Activated CD4-positive, alpha-beta T cell treated with anti-CD3 and anti-CD28 coated beads, Interleukin-2, amount 50 U/mL, for 48 hours (primary cell): Measurements from ENCODE around the gene TP53TG3D.
"Not testable (repeated sequence)": the region's sequence is repeated elsewhere in the genome, so short reads cannot be mapped to it uniquely, and the experiment has no call there.

Source experiments
- DNase-seq, 2 experiments: peaks; one replicate each; pipeline ENCODE4 v3.0.0-alpha.2; 2020

Gene TP53TG3D

GRCh38 chr16:32252986-32253385, at the start of gene TP53TG3D:
TSS of gene TP53TG3D (plus strand) at chr16:32253286. CDS start at chr16:32253354, 68 bp downstream.
- DNase-seq = not testable (repeated sequence)

- DNase-seq = peak; percentile 1 to 9
Measured at GRCh38 chr16:32253507-32253906, 421 bp downstream of the TP53TG3D start.

- DNase-seq = not testable (repeated sequence)
Measured at GRCh38 chr16:32261526-32261925, 8.4 kb downstream of the TP53TG3D start.

- not testable (repeated sequence) for DNase-seq
Measured at GRCh38 chr16:32263552-32263951, 10.5 kb downstream of the TP53TG3D start.

GRCh38 chr16:32281910-32282309, 28.8 kb downstream of the TP53TG3D start:
- DNase-seq = not testable (repeated sequence)

GRCh38 chr16:32283024-32283423, 29.9 kb downstream of the TP53TG3D start:
- not testable (repeated sequence) for DNase-seq

GRCh38 chr16:32283917-32284495, 30.9 kb downstream of the TP53TG3D start:
- not testable (repeated sequence) for DNase-seq

GRCh38 chr16:32284800-32285796, 32.0 kb downstream of the TP53TG3D start:
- DNase-seq = not testable (repeated sequence)

- not testable (repeated sequence) for DNase-seq
Measured at GRCh38 chr16:32286193-32286592, 33.1 kb downstream of the TP53TG3D start.

- not testable (repeated sequence) for DNase-seq
Measured at GRCh38 chr16:32287743-32288142, 34.7 kb downstream of the TP53TG3D start.

- not testable (repeated sequence) for DNase-seq
Measured at GRCh38 chr16:32289197-32289596, 36.1 kb downstream of the TP53TG3D start.

- DNase-seq = not testable (repeated sequence)
Measured at GRCh38 chr16:32302776-32303175, 49.7 kb downstream of the TP53TG3D start.
